Measurements from ENCODE around the gene KIAA0513.

The KIAA0513 gene, protein sequence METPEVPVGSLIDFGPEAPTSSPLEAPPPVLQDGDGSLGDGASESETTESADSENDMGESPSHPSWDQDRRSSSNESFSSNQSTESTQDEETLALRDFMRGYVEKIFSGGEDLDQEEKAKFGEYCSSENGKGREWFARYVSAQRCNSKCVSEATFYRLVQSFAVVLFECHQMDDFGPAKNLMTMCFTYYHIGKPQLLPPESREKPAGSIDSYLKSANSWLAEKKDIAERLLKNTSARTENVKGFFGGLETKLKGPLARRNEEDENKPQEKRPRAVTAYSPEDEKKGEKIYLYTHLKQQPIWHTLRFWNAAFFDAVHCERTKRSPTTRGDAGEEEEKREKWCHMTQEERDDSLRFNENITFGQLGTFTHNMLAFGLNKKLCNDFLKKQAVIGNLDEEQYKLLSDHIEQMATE

DNA sequence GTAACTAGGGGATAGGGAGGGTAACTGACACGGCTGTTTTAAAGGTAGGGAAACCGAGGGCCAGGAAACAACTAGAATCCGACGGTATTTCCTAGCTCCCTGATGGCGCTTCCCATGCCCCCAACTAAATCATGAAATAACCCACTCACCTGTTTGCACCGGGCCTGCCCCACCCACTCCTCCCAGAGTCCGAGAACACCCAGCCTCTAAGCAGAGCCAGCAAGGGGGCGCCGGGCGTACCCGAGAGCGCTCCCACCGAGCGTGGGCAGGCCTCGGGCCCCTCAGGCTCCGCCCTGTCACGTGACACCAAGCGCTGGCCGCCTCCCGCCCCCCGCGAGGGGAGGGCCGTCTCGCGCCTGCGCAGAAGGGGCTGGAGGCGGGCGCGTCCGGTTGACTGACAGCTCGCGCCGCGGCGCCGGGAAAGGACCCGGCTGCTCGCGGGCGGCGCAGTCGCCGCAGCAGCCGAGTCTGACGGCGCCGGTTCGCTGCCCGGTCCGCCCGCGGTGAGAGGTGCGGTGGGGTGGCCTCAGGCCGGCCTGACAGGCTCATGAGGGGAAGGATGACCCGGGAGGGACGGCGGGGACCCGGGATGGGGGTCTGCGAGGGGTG, at the start of gene KIAA0513:
TSS of gene KIAA0513 (plus strand) at position 447 of the 609 bp plus-strand sequence. CDS start 39,277 bp downstream, outside the sequence.
- DNase-seq (ENCODE audit: low spot score): peak; percentile 96

DNA sequence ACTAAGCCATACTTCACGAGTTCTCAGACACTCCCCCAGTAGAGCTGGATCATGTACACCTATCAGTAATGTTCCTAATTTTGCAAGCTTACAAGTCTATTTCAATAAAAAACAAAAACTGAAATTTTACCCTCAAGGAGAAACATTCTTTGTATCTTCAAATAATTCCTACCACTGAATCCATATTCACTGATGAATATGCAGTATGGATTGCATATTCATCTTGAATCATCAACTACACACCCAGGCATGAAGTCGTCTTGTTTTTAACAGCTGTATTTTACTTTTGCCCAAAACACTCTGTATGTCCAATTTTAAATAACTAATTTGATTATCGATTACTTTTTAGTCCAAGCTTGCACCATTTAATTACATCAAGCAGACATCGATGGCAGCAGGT, 48.1 kb upstream of the KIAA0513 start:
- DNase-seq (ENCODE audit: low spot score): no peak

DNA sequence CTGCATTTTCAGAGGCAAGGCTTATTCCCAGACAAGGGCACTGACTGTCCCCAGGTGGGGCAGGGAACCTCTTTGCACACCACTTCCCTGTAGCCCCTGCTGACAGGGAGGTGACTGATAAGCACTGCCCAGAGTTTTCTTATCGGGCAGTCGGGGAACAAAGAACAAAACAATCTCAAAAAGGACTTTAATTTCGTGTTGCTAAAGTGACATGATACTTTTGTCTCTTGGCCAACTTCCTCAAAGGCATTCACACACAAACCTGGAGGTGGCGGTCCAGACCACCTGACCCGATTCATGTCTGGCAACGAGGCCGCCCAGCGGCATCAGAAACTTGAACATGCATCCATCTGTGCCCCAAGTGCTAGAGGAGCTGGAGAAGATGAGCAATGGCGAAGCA, 45.2 kb upstream of the KIAA0513 start:
- DNase-seq (ENCODE audit: low spot score): peak; percentile 45

DNA sequence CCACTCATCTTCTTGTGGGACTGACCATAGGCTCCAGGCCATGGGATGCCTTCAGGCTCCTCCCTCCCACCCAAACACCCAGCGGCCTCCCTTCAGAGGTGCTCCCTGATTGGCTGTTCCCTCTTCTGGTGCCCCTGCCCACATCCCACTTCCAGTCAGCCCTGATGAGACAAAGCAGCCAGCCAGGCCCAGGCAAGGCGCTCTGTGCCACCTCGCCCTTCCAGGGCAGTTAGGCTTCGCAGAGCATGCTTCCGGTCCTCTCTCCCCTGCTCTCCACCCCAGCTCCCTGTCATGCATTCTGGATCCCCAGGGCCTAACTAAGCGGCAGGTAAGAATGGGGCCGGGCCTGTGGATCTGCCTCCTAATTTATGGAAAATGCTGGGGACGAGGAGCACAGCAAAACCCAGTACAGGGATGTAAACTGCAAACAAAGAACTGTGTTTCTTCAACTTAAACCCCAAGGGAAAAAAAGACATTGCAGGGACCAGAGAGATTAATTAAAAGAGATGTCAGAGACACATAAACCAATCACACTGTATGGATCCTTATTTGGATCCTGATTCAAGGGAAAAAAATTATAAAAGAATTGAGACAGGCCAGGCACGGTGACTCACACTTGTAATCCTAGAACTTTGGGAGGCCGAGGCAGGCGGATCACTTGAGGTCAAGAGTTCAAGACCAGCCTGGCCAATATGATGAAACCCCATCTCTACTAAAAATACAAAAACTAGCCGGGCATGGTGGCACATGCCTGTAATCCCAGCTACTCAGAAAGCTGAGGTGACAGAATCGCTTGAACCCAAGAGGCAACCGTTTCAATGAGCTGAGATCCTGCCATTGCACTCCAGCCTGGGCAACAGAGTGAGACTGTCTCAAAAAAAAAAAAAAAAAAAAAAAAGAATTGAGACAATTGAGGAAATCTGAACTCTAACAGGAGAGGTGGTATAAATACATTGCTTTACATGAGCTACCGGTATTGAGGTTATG, 42.2 kb upstream of the KIAA0513 start:
- DNase-seq (ENCODE audit: low spot score): no peak

DNA sequence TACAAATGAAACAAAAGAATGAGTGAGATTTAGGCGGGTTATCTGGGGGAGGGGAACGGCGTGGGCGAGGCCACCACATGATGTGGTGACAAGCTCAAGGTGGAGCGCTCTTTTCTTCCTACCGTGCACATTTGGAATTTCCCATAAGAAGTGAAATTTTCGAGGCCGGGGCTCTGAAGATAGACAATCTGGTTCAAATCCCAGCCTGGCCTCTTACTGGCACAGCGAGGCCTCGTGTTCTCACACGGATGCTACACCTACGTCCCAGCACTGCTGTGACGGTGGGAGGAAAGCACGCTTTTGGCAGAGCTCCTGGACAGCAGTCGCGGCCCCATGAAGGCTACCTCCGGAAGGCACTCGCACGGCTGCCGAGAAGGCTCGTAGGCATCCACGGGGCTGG, 41.5 kb upstream of the KIAA0513 start:
- no peak for DNase-seq (ENCODE audit: low spot score)

DNA sequence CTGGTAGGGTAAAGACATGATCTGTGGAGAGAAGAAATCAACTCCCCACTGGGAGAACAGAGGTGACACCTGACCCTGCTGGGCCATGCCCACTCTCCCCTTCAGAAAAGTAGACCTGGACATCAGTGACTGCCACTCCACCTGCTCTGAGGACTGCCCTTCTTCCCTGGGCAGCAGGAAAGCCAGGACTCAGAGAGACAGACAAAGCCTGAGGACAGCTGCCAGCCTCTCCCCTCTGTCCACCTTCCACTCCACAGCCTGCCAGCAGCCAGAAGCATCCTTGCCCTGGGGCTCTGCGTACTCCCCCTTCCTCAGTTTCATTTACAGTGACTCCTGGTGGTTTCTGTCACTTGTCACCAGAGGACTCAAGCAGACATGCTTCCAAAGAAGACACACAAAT, 40.7 kb upstream of the KIAA0513 start:
- no peak for DNase-seq (ENCODE audit: low spot score)

DNA sequence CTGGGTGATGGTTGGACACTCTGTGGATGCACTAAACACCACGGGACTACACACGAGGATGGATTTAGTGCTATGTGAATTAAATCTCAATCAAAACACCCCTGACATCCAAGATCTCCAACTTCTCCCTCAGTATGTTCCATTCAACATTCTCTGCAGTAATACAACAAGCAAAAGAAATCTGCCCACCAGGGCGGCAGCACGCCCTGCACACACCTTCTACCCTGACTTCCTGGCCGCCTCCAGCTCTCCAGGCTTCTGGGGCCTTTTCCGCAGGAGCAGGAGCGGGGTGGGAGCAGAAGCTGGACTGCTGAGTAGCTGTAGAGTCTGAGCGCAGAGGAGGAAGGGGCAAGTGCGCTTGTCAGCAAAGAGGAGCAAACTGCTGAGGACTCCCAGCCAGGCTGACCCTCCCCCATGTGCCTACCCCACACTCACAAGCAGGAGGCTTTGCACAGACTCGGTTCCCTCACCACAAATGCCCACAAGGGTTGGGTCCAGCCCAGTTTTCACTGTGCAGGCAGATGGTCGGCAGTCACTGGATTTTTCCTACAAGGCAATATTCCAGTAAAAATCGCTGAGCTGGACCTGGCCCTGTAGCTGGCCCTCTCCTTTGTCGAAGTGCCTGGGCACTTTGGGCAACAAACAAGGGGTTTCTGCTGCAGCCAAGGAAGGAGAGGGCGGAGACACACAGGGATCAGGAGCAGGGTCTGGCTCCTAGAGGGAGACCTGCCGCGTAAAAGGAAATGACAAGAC, 39.1 kb upstream of the KIAA0513 start:
- DNase-seq (ENCODE audit: low spot score): no peak

DNA sequence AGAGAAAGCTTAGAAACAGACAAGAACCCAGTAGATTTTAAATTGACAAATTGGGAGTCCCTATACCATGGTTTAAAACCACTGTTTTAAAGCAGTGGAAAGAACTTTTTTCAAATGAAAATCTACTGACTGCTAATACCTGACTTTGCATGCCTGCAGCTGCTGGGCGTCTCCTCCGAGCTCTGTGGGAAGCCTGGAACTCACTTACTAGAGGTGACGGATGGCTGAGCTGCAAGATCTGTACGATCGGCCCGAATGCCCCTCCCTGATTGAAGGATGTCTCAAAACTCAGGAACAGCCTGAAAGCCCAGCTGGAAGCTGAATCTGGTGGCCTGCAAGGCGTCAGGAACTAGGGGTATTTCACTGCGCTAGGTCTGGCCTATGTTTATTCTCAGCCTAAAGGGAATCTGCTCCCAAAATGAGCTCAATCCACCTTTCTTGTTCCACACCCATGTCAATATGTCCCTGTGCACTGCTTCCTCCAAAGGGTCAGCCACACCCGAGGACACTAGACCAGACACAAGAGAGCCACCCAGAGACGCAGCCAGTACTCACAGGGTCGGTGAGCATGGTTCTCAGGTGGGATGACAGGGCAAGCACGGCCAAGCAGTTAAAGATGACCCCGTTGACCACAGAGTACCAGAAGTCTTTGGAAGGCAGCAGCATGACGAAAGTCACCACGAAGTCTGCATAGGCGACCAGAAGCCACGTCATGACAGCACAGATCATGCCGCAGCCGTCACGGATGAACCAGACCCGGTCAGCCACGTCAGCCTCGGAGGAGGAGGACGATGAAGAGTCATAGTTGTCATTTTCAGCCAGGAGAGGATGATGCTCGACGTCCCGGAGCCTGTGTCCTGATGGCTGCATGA, 37.6 kb upstream of the KIAA0513 start:
- no peak for DNase-seq (ENCODE audit: low spot score)

DNA sequence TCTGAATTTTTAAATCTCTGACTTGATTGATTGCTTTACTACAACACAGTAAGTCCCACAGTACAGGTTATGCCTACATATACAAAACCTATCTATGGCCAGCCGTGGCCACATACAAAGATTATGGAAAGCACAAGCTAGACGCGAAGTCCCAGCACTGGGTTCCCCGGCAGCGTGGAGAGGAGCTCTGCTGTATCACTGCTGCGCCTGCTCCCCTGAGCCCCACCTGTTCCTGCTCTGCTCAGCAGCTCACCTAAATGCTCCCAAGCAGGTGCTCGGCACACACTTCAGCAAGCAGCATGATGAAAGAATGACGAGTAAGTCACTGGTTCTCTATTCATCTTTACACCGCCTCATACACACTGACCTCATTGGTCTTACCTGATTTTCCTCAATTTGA, 36.8 kb upstream of the KIAA0513 start:
- no peak for DNase-seq (ENCODE audit: low spot score)

DNA sequence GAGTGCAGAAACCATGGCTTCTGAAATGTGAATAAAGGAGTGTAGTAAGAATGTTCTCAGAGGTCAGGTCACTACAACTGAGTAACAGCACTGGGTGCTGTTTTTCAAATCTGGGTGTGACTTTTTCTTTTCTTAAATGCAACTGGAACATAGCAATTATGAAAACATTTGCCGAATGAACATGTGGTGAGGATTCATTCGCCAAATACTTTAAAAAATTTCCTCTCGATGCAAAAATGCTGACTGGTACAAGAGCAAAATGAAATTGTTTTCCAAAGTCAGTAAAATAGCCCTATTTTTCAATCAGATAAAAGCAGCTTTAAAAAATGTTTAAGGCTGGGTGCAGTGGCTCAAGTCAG, 34.9 kb upstream of the KIAA0513 start:
- DNase-seq (ENCODE audit: low spot score): no peak

DNA sequence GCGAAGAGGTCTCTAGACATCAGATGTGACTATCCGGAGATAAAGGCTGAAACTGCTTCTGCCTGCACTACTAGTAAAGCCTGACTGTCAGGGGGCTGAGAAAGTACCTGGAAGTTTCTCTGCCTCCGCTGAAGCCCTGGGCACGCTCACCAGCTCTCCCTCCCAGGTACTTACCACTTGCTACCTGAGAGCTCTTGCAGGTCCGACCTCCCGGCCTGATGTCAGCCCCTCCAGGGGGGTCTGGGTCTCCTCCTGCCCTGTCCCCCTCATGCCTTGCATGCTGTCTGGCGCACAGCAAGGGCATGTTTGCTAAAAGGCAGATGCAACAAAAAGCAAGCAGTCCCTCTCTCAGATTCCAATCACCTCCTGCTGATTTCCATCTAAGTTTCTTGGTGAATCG, 33.7 kb upstream of the KIAA0513 start:
- DNase-seq (ENCODE audit: low spot score): no peak

DNA sequence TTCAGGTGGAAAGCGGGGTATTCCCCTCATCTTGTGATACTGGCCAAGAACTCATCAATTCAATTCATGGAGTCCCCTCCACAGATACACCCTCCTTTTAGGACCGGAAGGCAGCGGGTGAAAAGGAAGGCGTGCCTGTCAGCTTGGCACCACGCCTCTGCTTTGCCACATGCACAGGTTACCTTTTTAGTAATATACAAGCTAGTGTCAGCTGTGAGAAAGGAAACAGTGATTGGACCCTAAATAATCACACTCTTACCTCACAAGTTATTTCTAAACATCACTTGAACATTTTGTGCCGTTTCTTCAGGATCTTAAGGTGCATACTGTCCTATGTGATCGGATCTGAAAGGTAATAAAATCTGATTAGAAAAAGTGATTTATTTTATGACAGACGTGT, 31.9 kb upstream of the KIAA0513 start:
- DNase-seq (ENCODE audit: low spot score): no peak

DNA sequence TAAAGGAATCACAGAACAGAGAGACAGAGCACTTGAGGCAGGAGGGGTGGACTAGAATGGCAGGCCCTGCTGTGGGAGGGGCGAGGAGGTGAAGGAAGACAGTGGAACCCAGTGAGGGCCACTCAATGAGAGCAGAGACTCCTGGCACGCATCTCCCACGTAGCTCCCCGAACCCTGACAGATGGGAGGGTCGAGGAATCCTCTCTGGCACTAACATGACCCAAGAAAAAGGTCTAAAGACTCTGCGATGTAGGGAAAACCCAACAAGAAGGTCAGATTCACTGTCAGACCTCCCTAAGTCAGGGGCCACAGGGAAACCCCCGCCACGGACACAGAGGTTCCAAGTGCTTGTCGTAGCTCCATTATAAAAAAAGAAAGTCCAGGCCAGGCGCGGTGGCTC, 31.2 kb upstream of the KIAA0513 start:
- DNase-seq (ENCODE audit: low spot score): no peak

DNA sequence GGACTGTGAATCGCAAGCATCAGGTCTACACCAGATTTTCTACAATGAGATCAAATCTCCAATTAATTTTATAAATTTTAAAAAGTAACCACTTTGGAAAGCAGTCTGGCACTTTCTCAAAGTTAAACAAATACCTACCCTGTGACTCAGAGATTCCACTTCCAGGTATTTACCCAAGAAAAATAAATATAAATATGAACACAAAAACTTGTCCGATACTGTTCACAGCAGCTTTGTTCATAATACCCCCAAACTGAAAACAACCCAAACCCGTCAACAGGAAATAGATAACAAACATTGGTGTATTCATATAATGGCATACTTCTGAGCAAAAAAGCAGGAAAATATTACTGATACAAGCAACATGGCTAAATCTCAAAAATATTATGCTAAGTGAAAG, 28.4 kb upstream of the KIAA0513 start:
- no peak for DNase-seq (ENCODE audit: low spot score)

DNA sequence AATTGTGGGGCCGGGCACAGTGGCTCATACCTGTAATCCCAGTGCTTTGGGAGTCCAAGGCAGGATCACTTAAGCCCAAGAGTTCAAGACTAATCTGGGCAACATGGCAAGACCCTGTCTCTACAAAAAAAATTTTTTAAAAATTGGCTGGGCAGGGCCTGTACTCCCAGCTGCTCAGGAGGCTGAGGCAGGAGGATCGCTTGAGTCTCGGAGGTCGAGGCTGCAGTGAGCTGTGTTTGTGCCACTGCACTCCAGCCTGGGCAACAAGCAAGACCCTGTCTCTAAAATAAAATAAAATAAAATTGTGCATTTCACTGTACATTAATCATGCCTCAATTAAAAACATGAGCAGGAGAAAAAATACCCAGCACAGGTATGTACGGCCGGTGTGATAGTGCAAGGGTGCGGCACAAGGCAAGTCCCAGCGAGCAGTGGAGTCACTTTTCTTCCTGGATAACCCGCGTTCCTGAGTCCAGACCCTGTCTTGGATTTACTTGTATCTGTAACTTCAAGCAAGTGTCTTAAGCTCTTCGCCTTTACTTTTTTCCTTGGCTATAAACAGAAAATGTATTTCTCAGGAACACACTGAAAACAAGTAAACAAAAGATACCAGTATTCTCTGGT, 27.6 kb upstream of the KIAA0513 start:
- DNase-seq (ENCODE audit: low spot score): no peak

DNA sequence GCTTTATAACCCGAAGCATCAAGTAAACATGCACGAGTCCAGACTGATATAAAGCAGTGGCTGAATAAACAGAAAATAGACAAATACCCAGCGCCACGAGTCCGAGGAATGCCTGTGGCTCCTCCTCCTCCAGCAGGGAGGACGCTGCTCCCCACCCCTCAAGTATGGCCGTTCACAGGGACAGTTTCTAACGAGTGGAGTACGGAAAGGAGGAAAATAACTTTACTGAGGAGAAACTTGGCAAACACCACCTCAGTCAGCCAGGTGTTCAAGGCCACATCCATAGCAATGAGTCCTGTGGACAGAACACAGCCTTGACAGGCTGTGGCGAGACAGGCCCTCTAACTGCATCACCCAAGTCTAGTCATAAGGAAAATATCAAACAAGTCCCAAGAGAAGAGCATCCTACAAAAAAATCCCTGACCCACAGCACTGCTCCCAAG, 25.5 kb upstream of the KIAA0513 start:
- DNase-seq (ENCODE audit: low spot score): no peak

DNA sequence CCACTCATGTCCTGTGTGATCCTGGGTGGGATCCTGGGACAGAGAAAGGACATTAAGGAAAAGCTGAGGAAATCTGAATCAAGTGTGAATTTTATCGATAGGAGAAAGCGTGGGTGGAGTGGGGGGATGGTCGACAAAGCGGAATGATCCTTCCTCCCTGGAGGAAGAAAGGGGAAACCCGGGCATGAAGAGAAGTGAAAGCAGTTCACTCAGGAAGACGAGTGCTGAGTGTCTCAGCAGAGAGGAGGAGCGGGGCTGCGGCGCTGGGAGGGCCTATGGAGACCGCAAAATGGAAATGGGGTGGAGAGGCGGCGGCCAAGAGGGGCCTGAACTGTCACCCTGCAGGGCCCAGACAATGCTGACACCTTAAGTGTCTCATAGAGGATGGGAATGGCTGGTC, 25.0 kb upstream of the KIAA0513 start:
- DNase-seq (ENCODE audit: low spot score): peak; percentile 58

DNA sequence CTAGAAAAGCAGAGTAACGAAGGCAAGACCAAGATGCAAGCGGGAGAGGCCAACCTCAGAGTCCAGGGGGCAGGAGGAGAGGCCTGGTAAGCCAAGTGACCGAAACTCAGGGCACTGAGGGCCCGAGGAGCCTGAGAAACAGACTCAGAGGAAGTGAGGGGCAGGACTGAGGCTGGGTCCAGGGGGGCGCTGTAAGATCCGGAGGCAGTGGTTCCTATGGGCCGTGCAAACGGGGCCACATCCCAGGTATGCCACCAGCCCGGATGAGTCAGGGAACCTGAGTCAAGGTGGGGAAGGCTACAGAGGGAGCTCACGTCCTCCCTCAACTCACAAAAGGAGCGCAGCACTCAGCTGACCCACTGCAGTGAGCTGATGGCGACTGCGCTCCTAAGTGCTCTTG, 24.5 kb upstream of the KIAA0513 start:
- no peak for DNase-seq (ENCODE audit: low spot score)

DNA sequence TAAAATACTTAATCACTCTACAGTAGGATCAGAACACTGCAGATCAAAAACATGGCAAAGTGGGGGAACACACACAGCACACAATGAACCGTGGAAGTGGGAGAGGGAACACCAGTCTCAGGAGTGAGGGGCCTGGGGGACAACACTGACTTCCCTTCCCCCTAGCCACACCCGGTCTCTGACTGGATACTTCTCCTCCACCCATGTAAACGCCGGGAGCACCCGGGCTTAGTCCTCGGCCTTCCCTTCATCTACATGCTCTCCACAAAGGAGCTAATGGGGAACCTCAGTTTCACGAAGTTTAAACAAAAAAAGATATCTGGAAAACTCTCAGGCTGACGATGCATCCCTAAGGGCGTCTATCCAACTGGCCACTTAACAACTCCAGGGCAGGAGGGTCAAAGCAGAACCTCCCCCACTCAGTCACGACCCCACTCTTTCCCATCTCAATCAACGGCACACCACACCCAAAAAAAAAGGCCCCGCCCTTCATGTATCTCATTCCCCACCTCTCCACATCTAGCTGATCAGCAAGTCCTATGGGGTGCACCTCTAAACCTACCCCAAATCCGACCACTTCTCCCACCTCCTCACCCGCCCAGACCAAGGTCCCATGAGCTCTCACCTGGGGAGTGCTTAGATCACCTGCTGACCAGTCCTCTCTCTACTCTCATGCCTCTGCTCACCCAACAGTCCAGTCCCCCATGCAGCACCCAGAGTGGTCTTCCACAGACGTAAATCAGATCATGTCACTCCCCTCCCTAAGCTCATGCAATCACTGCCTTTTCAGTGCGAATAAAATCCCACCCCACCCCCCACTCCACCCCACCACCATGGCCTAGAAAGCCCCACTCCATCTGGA, 23.6 kb upstream of the KIAA0513 start:
- DNase-seq (ENCODE audit: low spot score): no peak

All from Ammon's horn (tissue), 1 donor.